GM19455 (cell line): ENCODE results near the gene MAB21L4.

Experiments used
- ATAC-seq: cut with Tn5 transposase; IDR thresholded peaks from one replicate; pipeline ENCODE4 v1.9.1; 2021; ENCODE audit not compliant: unreplicated experiment

The MAB21L4 gene

DNA sequence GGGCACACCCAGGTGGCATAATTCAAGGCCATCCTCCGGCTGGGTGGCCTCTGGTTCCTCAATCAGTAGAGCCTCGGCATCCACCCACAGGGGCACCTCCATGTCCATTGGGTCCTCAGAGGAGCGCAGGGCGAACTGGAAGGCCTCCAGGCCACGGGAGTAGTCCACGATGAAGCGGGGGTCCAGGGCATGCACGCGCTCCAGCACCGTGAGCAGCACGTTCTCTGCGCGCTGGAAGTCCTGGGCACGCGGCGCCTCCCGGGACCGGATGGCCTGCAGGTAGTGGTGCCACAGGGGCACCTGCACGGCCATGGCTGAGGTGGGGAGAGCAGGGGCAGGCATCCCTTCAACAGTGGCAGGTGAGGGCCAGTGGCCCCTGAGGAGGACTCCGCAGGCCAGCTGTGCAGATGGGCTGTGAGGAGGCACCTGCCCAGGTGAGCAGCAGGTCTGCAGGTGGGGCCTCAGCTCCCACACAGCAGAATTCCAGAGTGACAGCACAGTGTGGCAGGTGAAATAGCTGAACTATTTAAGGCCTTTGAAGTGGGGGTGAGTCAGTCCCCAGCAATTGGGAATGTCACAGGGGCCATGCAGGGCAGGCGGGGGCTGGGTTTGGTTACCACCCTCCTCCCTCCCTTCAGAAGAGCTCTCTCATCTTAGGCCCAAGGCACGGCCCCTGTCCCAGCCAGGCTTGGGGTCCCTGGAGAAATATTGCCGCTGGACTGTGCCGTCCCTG is at the start of gene MAB21L4:
Gene MAB21L4 (minus strand): TSS at position 501 of the 733 bp plus-strand sequence. CDS start 159 bp downstream, at position 342.
- no peak for ATAC-seq

DNA sequence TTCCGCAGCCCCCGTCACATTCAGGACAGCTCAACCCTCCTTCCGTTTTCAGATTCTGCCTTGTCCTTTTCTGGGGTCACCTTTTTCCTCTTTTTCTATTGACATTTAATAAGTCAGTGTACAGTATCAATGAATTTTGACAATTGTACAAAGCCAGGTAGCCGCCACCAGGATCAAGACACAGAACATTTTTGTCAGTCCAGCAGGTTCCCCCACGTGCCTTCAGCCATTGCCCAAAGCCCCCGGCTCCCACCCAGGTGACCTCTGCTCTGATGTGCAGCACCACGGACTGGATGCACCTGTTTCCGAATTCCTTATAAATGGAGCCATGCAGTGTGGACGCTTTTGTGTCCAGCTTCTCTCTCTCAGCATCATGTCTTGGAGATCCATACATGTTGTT is 40.1 kb upstream of the MAB21L4 start:
- no peak for ATAC-seq

GRCh38 chr2:240935103-240935876 is 39.3 kb upstream of the MAB21L4 start:
- ATAC-seq: no peak

DNA sequence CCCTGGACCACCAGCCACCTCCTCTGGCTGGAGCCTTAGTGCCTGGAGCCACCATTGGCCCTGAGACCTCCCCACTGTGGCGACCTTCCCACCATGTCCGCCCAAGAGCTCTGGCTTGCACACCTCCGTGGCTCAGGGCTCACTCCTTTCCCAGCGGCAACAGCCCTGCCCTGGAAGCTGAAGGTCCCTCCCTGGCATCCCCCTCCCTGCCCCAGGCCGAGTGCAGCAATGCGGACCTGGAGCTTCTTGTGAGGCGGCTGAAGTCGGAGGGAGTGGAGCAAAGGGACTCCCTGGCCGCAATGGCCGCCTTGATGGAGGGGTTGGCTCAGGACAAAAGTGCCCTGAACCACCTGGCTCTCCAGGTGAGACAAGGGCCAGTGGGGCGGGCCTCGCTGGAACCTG is 38.7 kb upstream of the MAB21L4 start:
- no peak for ATAC-seq

GRCh38 chr2:240933966-240934700 is 38.2 kb upstream of the MAB21L4 start:
- ATAC-seq: no peak

DNA sequence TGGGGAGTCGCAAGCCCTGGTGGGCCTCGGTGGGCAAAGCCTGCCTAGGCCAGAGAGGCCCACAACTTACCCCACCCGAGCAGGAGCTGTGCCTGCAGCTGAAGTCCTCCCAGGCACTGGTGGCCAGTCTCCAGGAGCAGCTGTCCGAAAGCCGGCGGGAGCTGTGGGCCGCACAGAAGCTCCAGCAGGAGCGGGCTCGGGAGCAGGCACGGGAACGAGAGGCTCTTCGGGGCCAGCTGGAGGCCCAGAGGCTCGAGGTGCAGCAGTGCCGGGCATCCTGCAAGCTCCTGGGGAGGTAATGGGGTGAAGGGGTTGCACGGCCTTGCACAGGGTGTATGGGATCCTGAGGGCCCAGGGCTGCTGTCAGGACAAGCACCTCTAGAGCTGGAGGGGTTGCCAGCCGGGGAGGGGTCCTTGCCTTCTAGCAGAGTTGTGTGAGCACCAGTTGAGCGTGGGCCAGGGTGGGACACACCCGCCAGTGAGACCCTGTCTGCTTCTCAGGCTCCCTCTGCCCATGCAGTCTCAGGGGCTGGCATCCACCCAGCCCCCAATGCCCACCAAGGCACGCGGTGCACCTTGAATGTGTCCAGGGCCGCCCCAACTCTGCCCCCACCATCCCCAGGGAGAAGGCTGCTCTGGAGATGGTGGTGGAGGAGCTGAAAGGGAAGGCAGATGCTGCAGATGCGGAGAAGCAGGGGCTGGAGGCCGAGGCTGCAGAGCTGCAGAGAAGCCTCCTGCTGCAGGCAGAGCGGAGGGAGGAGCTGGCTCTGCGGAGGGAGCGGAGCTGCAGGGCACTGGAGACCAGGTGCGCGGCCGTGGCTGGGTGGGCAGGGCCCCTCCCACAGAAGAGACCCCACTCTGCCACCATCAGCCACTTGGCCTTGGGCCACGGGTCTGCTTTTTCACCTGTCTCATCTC is 37.4 kb upstream of the MAB21L4 start:
- ATAC-seq: no peak

GRCh38 chr2:240932724-240933047 is 36.7 kb upstream of the MAB21L4 start:
- ATAC-seq: no peak

DNA sequence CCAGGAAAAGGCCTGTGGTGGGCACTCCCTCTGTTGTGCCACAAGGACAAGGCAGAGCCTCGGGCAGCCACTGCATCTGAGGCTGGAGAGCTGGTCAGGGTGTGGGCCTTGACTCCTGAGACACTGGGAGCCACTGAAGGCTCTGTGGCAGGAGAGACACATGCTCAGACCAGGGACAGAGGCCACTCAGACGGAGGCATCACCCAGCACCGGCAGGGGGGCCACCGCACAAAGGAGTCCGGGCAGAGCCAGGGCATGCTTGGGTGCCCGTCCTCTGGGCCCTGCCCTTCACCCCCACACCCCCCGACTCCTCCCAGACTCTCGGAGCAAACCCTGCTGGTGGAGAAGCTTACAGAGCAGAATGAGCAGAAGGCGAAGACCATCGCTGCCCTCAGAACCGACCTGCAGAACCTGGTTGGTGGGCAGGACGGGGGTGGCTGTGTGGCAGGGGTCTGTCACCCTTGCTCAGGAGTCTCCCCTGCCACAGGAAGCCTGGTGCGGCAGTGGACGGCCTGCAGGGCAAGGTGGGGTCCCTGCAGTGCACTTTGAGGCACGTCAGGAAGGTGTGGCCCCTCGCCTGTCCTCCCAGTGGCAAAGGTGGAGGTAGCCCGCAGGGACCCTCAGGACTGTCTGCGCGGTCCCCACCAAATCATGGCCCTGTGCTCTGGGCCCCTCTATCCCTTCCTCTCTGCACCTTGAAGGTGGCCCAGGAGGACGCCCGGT is 36.2 kb upstream of the MAB21L4 start:
- ATAC-seq: no peak

GRCh38 chr2:240931319-240931949 is 35.5 kb upstream of the MAB21L4 start:
- ATAC-seq: no peak

GRCh38 chr2:240930631-240931318 is 34.8 kb upstream of the MAB21L4 start:
- no peak for ATAC-seq

DNA sequence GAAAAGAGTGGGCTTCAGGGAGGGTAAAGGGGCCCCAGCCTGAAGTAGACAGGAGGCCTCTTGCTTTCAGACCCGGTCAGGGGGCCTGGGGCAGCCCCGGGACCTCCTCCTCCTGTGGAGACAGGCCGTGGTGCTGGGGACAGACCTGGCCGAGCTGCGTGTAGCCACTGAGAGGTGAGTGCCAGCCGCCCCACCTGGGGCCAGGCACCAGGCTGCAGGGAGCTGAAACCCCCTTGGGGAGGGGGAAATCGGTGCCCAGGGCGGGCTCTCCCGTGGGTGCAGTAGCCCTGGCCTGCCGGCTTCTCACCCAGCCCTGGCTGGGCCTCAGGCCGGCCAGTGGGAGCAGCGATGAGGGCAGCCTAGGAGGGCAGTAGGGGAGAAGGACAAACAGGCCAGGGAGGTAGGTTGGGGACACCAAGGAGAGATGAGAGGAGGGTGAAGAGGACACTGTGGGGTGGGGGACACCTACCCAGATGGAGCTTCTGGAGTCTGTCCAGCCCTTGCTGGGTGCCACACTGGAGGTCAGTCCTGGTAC is 34.2 kb upstream of the MAB21L4 start:
- no peak for ATAC-seq

- no peak for ATAC-seq
Measured at GRCh38 chr2:240929364-240930095, 33.6 kb upstream of the MAB21L4 start.

DNA sequence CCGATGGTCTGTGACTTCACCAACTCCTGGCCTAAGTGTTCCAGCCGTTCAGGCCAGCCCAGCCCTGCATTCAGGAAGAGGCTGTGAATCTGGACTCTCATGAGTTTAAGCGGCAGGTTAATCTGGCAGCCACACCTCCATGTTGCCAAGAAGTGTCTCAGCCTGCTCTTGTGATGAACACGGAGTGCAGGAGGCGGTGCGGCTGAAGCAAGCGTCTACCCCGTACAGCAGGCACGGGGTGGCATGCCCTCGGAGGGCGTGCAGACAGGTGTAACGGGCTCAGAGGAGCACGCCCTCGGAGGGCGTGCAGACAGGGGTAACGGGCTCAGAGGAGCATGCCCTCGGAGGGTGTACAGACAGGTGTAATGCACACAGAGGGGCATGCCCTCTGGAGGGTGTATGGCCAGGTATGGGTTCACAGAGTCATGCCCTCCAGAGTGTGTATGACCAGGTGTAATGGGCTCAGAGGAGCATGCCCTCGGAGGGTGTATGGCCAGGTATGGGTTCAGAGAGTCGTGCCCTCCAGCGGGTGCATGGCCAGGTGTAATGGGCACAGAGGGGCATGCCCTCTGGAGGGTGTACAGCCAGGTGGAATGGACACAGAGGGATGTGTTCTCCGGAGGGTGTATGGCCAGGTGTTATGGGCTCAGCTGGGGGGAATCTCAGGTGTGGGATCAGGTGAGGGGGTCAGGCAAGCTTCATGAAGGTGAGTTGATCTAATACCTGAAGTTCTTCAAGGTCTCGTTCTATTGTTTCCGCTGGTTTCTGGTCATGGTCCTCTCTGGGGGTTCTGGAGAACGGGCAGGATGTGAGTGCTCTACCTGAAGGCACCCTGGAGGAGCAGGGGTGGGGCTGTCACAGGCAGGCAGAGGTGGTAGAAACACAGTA is 32.8 kb upstream of the MAB21L4 start:
- no peak for ATAC-seq

GRCh38 chr2:240927390-240927781 is 31.4 kb upstream of the MAB21L4 start:
- no peak for ATAC-seq

- ATAC-seq: no peak
Measured at GRCh38 chr2:240926516-240927389, 30.8 kb upstream of the MAB21L4 start.
